A549 (cell line): ENCODE data around the gene HARS1. TPM values are rescaled to one million over a fixed set of nuclear protein-coding genes. Genes with fewer than 3 reads are reported as not detected.

Experiments used
- ATAC-seq, 2 experiments: fragments of 200-7000 bp in 1 of 2; fragments of >200 bp in 1 of 2; cut with Nextera tagmentation in 1 of 2; cut with Tn5 transposase in 1 of 2; 3 replicates each; pipeline versions ENCODE4 v1.8.0 to v1.9.1; 2018 to 2020; ENCODE audit warnings: mild to moderate bottlenecking in 1 of 2, moderate library complexity in 1 of 2
- CTCF ChIA-PET: fragments of 300-600 bp; sonication (Branson Sonifier 250); formaldehyde crosslinking; extraction: SDS; loops from one replicate; lab custom pipeline; 2021; ENCODE audit warnings: antibody characterized with exemption, inconsistent platforms; lab: Yijun Ruan, JAX
- POLR2A ChIA-PET: fragments of 350-600 bp; formaldehyde crosslinking; extraction: SDS; loops from one replicate; lab custom pipeline; 2021; ENCODE audit warnings: antibody characterized with exemption, inconsistent platforms; lab: Yijun Ruan, JAX
- DNase-seq, 2 experiments: peaks; one replicate each; pipeline versions ENCODE4 v3.0.0 to v3.0.0-alpha.2; 2011 to 2016; ENCODE audit warnings: low read depth in 1 of 2, low spot score in 1 of 2
- FAIRE-seq: peaks from 2 replicates; lab custom pipeline; 2011; peaks lifted over from hg19 to GRCh38; lab: Jason Lieb, UNC
- H3K27ac ChIP-seq, 2 experiments: fragments of >200 bp; sonication (Bioruptor Twin); formaldehyde crosslinking; 3 replicates each; pipeline ENCODE4 v1.5.1; 2016 to 2017
- H3K4me1 ChIP-seq: fragments of >200 bp; sonication (Bioruptor Twin); formaldehyde crosslinking; 3 replicates; pipeline ENCODE4 v1.6.1; 2016
- H3K4me2 ChIP-seq: fragments of >200 bp; sonication (Bioruptor Twin); formaldehyde crosslinking; 3 replicates; pipeline ENCODE4 v1.6.1; 2016
- H3K4me3 ChIP-seq: fragments of >200 bp; sonication (Bioruptor Twin); formaldehyde crosslinking; 3 replicates; pipeline ENCODE4 v1.5.1; 2016
- H3K9me3 ChIP-seq: fragments of >200 bp; sonication (Bioruptor Twin); formaldehyde crosslinking; 3 replicates; pipeline ENCODE4 v1.6.1; 2016
- CBX8 ChIP-seq: fragments of 200-600 bp; sonication (generic); IDR thresholded peaks from 2 replicates; pipeline ENCODE4 v1.6.1; 2016
- CEBPB ChIP-seq, 2 experiments: fragments of >200 bp in 1 of 2; sonication (Bioruptor Twin) in 1 of 2; formaldehyde crosslinking in 1 of 2; IDR thresholded peaks; 2 replicates each; pipeline ENCODE4 v1.6.1; 2012 to 2016
- CHD4 ChIP-seq: fragments of 200-600 bp; sonication (generic); IDR thresholded peaks from 2 replicates; pipeline ENCODE4 v1.6.1; 2016; ENCODE audit warnings: antibody characterized with exemption, mild to moderate bottlenecking, borderline replicate concordance
- ESRRA ChIP-seq: fragments of 150-350 bp; IDR thresholded peaks from 2 replicates; pipeline ENCODE4 v1.6.1; 2014; ENCODE audit warnings: mild to moderate bottlenecking, low read length, borderline replicate concordance
- FOSB ChIP-seq: fragments of 250-450 bp; sonication (Bioruptor Pico); IDR thresholded peaks from 2 replicates; pipeline ENCODE4 v1.5.0; 2020; ENCODE audit warnings: mild to moderate bottlenecking, moderate library complexity
- FOSL2 ChIP-seq, 2 experiments: fragments of 450-650 bp in 1 of 2; fragments of >200 bp in 1 of 2; sonication (Bioruptor Twin) in 1 of 2; formaldehyde crosslinking; IDR thresholded peaks; 2 replicates each; pipeline versions ENCODE4 v1.5.0 to v1.6.1; 2016 to 2020; ENCODE audit warnings: mild to moderate bottlenecking in 1 of 2, moderate library complexity in 1 of 2
- GATA3 ChIP-seq: IDR thresholded peaks from 2 replicates; pipeline ENCODE4 v1.6.1; 2012; ENCODE audit warnings: borderline replicate concordance
- HDAC2 ChIP-seq: fragments of 200-600 bp; sonication (generic); IDR thresholded peaks from 2 replicates; pipeline ENCODE4 v1.6.1; 2016
- HMGXB4 ChIP-seq: fragments of 250-450 bp; sonication (Bioruptor Pico); IDR thresholded peaks from 2 replicates; pipeline ENCODE4 v1.5.0; 2021; ENCODE audit warnings: mild to moderate bottlenecking, moderate library complexity, borderline replicate concordance
- KDM5A ChIP-seq: fragments of 200-600 bp; sonication (generic); IDR thresholded peaks from 2 replicates; pipeline ENCODE4 v1.6.1; 2016; ENCODE audit warnings: antibody characterized with exemption, mild to moderate bottlenecking
- MAX ChIP-seq: IDR thresholded peaks from 2 replicates; pipeline ENCODE4 v1.6.1; 2012
- NR3C1 ChIP-seq: fragments of >200 bp; sonication (Bioruptor Twin); formaldehyde crosslinking; IDR thresholded peaks from 3 replicates; pipeline ENCODE4 v1.6.1; 2017
- PBX3 ChIP-seq: IDR thresholded peaks from 2 replicates; pipeline ENCODE4 v1.6.1; 2012
- RARB ChIP-seq: fragments of 250-450 bp; sonication (Bioruptor Pico); IDR thresholded peaks from 2 replicates; pipeline ENCODE4 v1.8.0; 2021; ENCODE audit warnings: mild to moderate bottlenecking, moderate library complexity
- REST ChIP-seq: fragments of 200-600 bp; sonication (generic); IDR thresholded peaks from 2 replicates; pipeline ENCODE4 v1.6.1; 2016; ENCODE audit warnings: antibody characterized with exemption, mild to moderate bottlenecking, moderate library complexity
- RNF2 ChIP-seq: fragments of 200-600 bp; sonication (generic); IDR thresholded peaks from 2 replicates; pipeline ENCODE4 v1.6.1; 2016; ENCODE audit warnings: low read depth, mild to moderate bottlenecking, antibody characterized with exemption, moderate library complexity, borderline replicate concordance
- SMC3 ChIP-seq: fragments of >200 bp; sonication (Bioruptor Twin); formaldehyde crosslinking; IDR thresholded peaks from 3 replicates; pipeline ENCODE4 v1.6.1; 2018; ENCODE audit warnings: inconsistent platforms
- TP53 ChIP-seq: fragments of 250-450 bp; sonication (Bioruptor Pico); IDR thresholded peaks from 2 replicates; pipeline ENCODE4 v1.5.0; 2021; ENCODE audit warnings: mild to moderate bottlenecking, moderate library complexity
- USF2 ChIP-seq: fragments of 450-650 bp; IDR thresholded peaks from 2 replicates; pipeline ENCODE4 v1.6.1; 2014; ENCODE audit warnings: antibody characterized with exemption
- WGBS: methylation state at CpG from one replicate; pipeline ENCODE4 v1.1.6; 2017; ENCODE audit errors: missing lambda C conversion rate; 5-methylcytosine and 5-hydroxymethylcytosine counted together
- polyA plus RNA-seq, 4 experiments: library from polyadenylated mRNA; depleted of rRNA in 3 of 4; stranded (reverse); fragments of >200 nt; fragmentation: RNase III in 1 of 4; extraction: RNeasy Plus Mini Kit Qiagen cat#74134 plus additional on column Dnase treatment in 1 of 4; gene quantifications; 2 replicates in 3 of 4; 3 replicates in 1 of 4; pipeline ENCODE4 v1.2.3, GENCODE V29; 2011 to 2017

HARS1 gene
- polyA plus RNA-seq, 2 of the 4 experiments (the other 2 are of a cell fraction): 80.5 to 87.1 TPM

GRCh38 chr5:140647042-140647419, 44.1 kb downstream of the HARS1 start:
- ATAC-seq (peak; percentile 32 to 39), DNase-seq (no peak), FAIRE-seq (no peak)
- Histone ChIP-seq H3K4me3 (peak overlapping the region; percentile 83), H3K9me3 (no peaks in the 10 kb centered on the region), H3K27ac (peak overlapping the region; percentile 85 to 91), H3K4me1 (peaks cover 11% of the 10 kb centered on the region; the same call in 1 of the 3 replicates), H3K4me2 (peak overlapping the region; percentile 84)
- WGBS: 3% methylated on average over 18 of the region's 27 CpGs
- TF ChIP-seq FOSL2 (IDR thresholded peaks at IDR 0.05) (no peak), FOSL2 (CRISPR knock-in tag; IDR thresholded peaks at IDR 0.05) (no peak), KDM5A (peak; percentile 80; the same call in 1 of the 2 replicates), RARB (CRISPR knock-in tag) (no peak), MAX (no peak), CHD4 (no peak)
- ChIA-PET CTCF (interaction anchor here (0.8 to 1.4 kb wide), 10 partner anchors 8 to 272 kb away, joined by 3 to 6 read pairs (median 3); no protein-coding TSS in a partner anchor), POLR2A (interaction anchor here (0.6 to 2.8 kb wide), 26 partner anchors 8 to 1322 kb away, joined by 3 to 32 read pairs (median 8); partner anchors contain the start of genes ANKHD1, APBB3, EIF4EBP3 and HARS1)

- POLR2A ChIA-PET: interaction anchor here (0.6 kb wide), 1 partner anchor 214 kb away, joined by 4 read pairs; no protein-coding TSS in a partner anchor
- FAIRE-seq: no peak
- 70% methylated on average over 3 of the region's 3 CpGs for WGBS
- Histone ChIP-seq H3K9me3 (no peaks in the 10 kb centered on the region), H3K4me1 (peaks cover 23% of the 10 kb centered on the region), H3K4me3 (no peak overlapping the region), H3K4me2 (no peak overlapping the region), H3K27ac (no peak overlapping the region)
- CTCF ChIA-PET: interaction anchor here (0.8 to 1.6 kb wide), 3 partner anchors 77 to 284 kb away, joined by 3 to 5 read pairs (median 3); no protein-coding TSS in a partner anchor
- DNase-seq: no peak
- TF ChIP-seq KDM5A (no peak), CHD4 (no peak), TP53 (CRISPR knock-in tag) (no peak), REST (no peak), CEBPB (IDR thresholded peaks at IDR 0.05) (no peak), PBX3 (no peak), CBX8 (no peak), MAX (no peak), RARB (CRISPR knock-in tag) (no peak), HMGXB4 (CRISPR knock-in tag) (no peak), GATA3 (no peak), FOSB (CRISPR knock-in tag) (no peak), RNF2 (no peak), ESRRA (no peak), SMC3 (no peak), USF2 (no peak), HDAC2 (no peak), NR3C1 (no peak)
- ATAC-seq: no peak
These were observed 48.5 kb downstream of the HARS1 start for GRCh38 chr5:140642718-140643117.
